Right lobe of liver (tissue), 6 donors: ENCODE data around the gene HIGD1A. TPM values are rescaled to one million over a fixed set of nuclear protein-coding genes. Genes with fewer than 3 reads are reported as not detected.
A peak's percentile ranks its signal among the peaks of the same experiment; 100 is the strongest.

ENCODE experiments used
- ATAC-seq, 4 donors: fragments of 200-7000 bp; cut with Tn5 transposase; one replicate each; pipeline ENCODE4 v1.9.1; 2020; ENCODE audit warnings: mild to moderate bottlenecking in 4 of 4, moderate library complexity in 4 of 4
- DNase-seq, 3 donors: peaks; one replicate each; pipeline ENCODE4 v3.0.0-alpha.2; 2020
- H3K27ac ChIP-seq, 3 donors: fragments of 200-600 bp; one replicate each; pipeline ENCODE4 v1.8.0; 2022
- H3K27me3 ChIP-seq, 2 donors: fragments of 200-600 bp; one replicate each; pipeline ENCODE4 v1.8.0; 2022
- H3K36me3 ChIP-seq, 4 donors: fragments of 200-600 bp; sonication (generic) in 1 of 4; one replicate each; pipeline versions ENCODE4 v1.5.1 to v1.8.0; 2017 to 2022; ENCODE audit warnings: control low read depth in 1 of 4
- H3K4me1 ChIP-seq, 4 donors: fragments of 200-600 bp; sonication (generic) in 1 of 4; one replicate each; pipeline versions ENCODE4 v1.5.1 to v1.8.0; 2017 to 2022; ENCODE audit warnings: control low read depth in 1 of 4
- H3K4me3 ChIP-seq, 3 donors: fragments of 200-600 bp; one replicate each; pipeline ENCODE4 v1.8.0; 2022
- H3K9me3 ChIP-seq, 4 donors: fragments of 200-600 bp; sonication (generic) in 1 of 4; one replicate each; pipeline versions ENCODE4 v1.5.1 to v1.8.0; 2017 to 2022; ENCODE audit warnings: control low read depth in 1 of 4
- CTCF ChIP-seq, 4 donors: fragments of 200-600 bp in 3 of 4; fragments of 450-650 bp in 1 of 4; IDR thresholded peaks; one replicate each; pipeline versions ENCODE4 v1.5.1 to v1.8.0; 2016 to 2022; ENCODE audit warnings: antibody characterized with exemption in 4 of 4, mild to moderate bottlenecking in 2 of 4
- POLR2A ChIP-seq: fragments of 450-650 bp; IDR thresholded peaks from one replicate; pipeline ENCODE4 v1.6.1; 2017; ENCODE audit warnings: antibody characterized with exemption, mild to moderate bottlenecking
- WGBS: methylation state at CpG from one replicate; pipeline ENCODE4 v1.1.6; 2018; ENCODE audit warnings: low coverage, low lambda C conversion rate; ENCODE audit not compliant: insufficient coverage; ENCODE audit errors: missing lambda C conversion rate; 5-methylcytosine and 5-hydroxymethylcytosine counted together
- intact Hi-C, 2 donors: fragments of 100-400 bp; cut with DNase I; formaldehyde crosslinking; loops; one replicate each; pipeline versions ENCODE4 v1.11.2 to v1.14.1; 2022
- total RNA-seq, 6 experiments: library from RNA; depleted of rRNA in 2 of 6; stranded (reverse); fragments of >200 nt in 2 of 6; fragmentation: NEBNext Ultra II Directional in 3 of 6; extraction: Animal tissue kit (Norgen Biotek cat#: 25700) in 3 of 6; gene quantifications; one replicate each; pipeline versions ENCODE4 v1.1.0 to v1.2.4, GENCODE V29; 2016 to 2023
- donor health status: DM: no; HTN: yes; CAD: no.
- donor health status: DM: no; HTN: no; CAD: no.
- donor health status: DM: no; HTN: no; CAD: no.
- donor health status: DM: no; HTN: yes; CAD: no.
- donor health status: DM: no; HTN: yes; CAD: no.

Gene HIGD1A
- total RNA-seq, 6 experiments from 2014 or later = 104 to 348 (median 175) TPM

DNA sequence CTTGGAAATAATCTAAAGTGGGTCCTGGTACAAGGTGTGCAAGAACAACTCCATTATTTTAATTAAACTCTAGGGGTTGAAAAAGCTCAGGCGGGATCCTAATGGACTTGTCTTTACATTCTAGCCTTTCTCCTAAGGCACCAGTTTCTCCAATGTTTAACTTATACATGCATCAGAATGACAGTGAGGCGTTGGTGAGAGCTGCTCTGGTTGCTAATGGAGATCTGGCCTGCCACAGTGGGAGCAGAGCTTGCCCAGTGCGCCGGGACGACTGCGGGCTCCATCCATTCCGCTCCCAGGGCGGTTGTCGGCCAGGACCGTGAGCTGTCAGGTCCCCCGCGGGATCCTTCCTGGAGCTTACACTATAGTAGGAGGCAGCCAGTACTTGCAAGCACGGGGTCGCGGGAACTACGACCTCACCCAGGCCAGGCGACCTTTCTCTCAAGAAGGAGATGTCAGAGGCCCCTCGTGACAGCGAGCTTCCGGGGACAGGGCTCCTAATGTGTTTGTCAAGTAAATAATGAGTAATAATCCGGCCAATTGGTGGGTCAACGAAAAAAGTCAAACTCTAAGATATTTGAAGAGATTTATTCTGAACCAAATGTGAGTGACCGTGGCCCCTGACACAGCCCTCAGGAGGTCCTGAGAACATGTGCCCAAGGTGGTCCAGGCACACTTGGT lies 991 bp upstream of the HIGD1A start:
- peak overlapping the region; percentile 82 to 91 (median 86) for H3K4me3 ChIP-seq
- no peaks in the 10 kb centered on the region for H3K27me3 ChIP-seq
- 17% methylated on average over 12 of the region's 23 CpGs for WGBS
- peak overlapping the region; percentile 98 to 99 (median 98) for H3K27ac ChIP-seq
- ATAC-seq (peak; percentile 34 to 65 (median 54)), DNase-seq (peak; percentile 85 to 92 (median 92))
- peaks cover 0 to 35% (median under 1%) of the 10 kb centered on the region in 4 donors for H3K4me1 ChIP-seq
- no peaks in the 10 kb centered on the region for H3K9me3 ChIP-seq
- intact Hi-C loops = no loop called here
- no peaks in the 10 kb centered on the region for H3K36me3 ChIP-seq
- TF ChIP-seq POLR2A = peak; percentile 86
- no peak for TF ChIP-seq CTCF (IDR thresholded peaks at IDR 0.05)

GRCh38 chr3:42804831-42805132 lies 492 bp upstream of the HIGD1A start:
- Histone ChIP-seq H3K27me3 (no peaks in the 10 kb centered on the region), H3K36me3 (no peaks in the 10 kb centered on the region), H3K27ac (peak overlapping the region; percentile 98 to 99 (median 98)), H3K9me3 (no peaks in the 10 kb centered on the region), H3K4me1 (peaks cover 0 to 40% (median 3%) of the 10 kb centered on the region in 4 donors), H3K4me3 (peak overlapping the region; percentile 82 to 91 (median 86))
- TF ChIP-seq POLR2A (no peak), CTCF (IDR thresholded peaks at IDR 0.05) (no peak)
- ATAC-seq (peak in 2 of 4 donors; percentile 12 to 28), DNase-seq (no peak)
- intact Hi-C loops = no loop called here
- 0% methylated on average over 8 of the region's 13 CpGs for WGBS

GRCh38 chr3:42803414-42804105 lies 730 bp downstream of the HIGD1A start:
- H3K4me1 ChIP-seq = peaks cover 0 to 42% (median 3%) of the 10 kb centered on the region in 4 donors
- 0% methylated on average over 25 of the region's 33 CpGs for WGBS
- H3K27ac ChIP-seq = peak overlapping the region; percentile 98 to 99 (median 98)
- DNase-seq = peak; percentile 55 to 75 (median 72)
- intact Hi-C loops = no loop called here
- TF ChIP-seq CTCF (IDR thresholded peaks at IDR 0.05) (no peak), POLR2A (peak; percentile 18)
- no peaks in the 10 kb centered on the region for H3K27me3 ChIP-seq
- H3K4me3 ChIP-seq = peak overlapping the region; percentile 82 to 91 (median 86)
- peak; percentile 24 to 64 (median 59) for ATAC-seq
- H3K9me3 ChIP-seq = no peaks in the 10 kb centered on the region
- H3K36me3 ChIP-seq = no peaks in the 10 kb centered on the region

DNA sequence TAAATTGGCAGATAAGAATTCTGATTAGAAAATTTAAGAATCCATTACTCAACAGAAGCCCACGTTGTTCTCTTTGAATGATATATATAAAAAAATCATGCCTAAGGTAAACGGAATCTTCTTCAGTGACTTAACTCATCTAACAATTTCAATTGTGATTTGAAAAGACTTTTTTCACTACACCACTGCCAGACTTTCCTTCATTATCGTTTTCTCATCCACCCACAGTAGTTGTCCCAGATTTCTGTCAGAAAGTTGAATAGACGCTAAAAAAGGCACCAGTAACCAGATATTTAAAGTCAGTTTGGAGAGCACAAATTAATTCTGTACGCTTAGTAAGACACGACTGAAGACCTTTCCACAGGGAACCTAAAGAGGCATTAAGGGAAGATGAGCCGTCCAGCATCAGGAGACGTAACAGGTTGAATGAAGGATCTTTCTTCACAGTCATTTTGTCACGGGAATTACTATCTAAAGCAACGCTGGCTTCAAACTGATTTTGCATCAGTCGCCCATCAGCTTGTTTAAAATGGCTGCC lies 1.3 kb downstream of the HIGD1A start:
- Histone ChIP-seq H3K27ac (peak overlapping the region; percentile 98 to 99 (median 98)), H3K36me3 (no peaks in the 10 kb centered on the region), H3K27me3 (no peaks in the 10 kb centered on the region), H3K4me1 (peaks cover 0 to 42% (median 3%) of the 10 kb centered on the region in 4 donors), H3K9me3 (no peaks in the 10 kb centered on the region), H3K4me3 (peak overlapping the region; percentile 82 to 91 (median 86))
- no peak for DNase-seq
- no peak for ATAC-seq
- TF ChIP-seq POLR2A (no peak), CTCF (IDR thresholded peaks at IDR 0.05) (no peak)
- intact Hi-C loops = no loop called here
- WGBS = 15% methylated on average over 11 of the region's 11 CpGs
